Activated CD8-positive, alpha-beta memory T cell treated with anti-CD3 and anti-CD28 coated beads for 48 hours (primary cell): Measurements from ENCODE around the gene CRX.
"Not testable (repeated sequence)": the region's sequence is repeated elsewhere in the genome, so short reads cannot be mapped to it uniquely, and the experiment has no call there.

Experiments used
- DNase-seq, 3 experiments: peaks; one replicate each; pipeline ENCODE4 v3.0.0-alpha.2; 2020; ENCODE audit warnings: low read depth in 2 of 3, low spot score in 2 of 3

Gene CRX

GRCh38 chr19:47821460-47822020 is at the start of gene CRX:
Gene CRX, plus strand, starts transcription at chr19:47821937. Its CDS starts 12,507 bp downstream, at chr19:47834444.
- DNase-seq, result no peak

GRCh38 chr19:47776568-47776967 is 45.2 kb upstream of the CRX start:
- DNase-seq, result no peak

GRCh38 chr19:47777245-47778048 is 44.3 kb upstream of the CRX start:
- DNase-seq, result not testable (repeated sequence)

- peak; percentile 59 to 72 (median 68) for DNase-seq
Measured at GRCh38 chr19:47778049-47778953, 43.4 kb upstream of the CRX start, which contains the start of gene SELENOW. Gene SELENOW, plus strand, starts transcription at chr19:47778703. Its CDS starts 83 bp downstream, at chr19:47778786.

GRCh38 chr19:47778954-47779351 is 42.8 kb upstream of the CRX start:
- no peak for DNase-seq

- no peak for DNase-seq
Measured at GRCh38 chr19:47779524-47780214, 42.1 kb upstream of the CRX start.

- no peak for DNase-seq
Measured at GRCh38 chr19:47780215-47780551, 41.6 kb upstream of the CRX start.

GRCh38 chr19:47781590-47782262 is 40.0 kb upstream of the CRX start:
- no peak for DNase-seq

- no peak for DNase-seq
Measured at GRCh38 chr19:47786566-47786965, 35.2 kb upstream of the CRX start.

GRCh38 chr19:47787307-47787706 is 34.4 kb upstream of the CRX start:
- not testable (repeated sequence) for DNase-seq

GRCh38 chr19:47789811-47790210 is 31.9 kb upstream of the CRX start:
- not testable (repeated sequence) for DNase-seq

- peak; percentile 48 to 97 (median 96) for DNase-seq
Measured at GRCh38 chr19:47790398-47790814, 31.3 kb upstream of the CRX start.

GRCh38 chr19:47792616-47793015 is 29.1 kb upstream of the CRX start:
- DNase-seq, result no peak

GRCh38 chr19:47794526-47794925 is 27.2 kb upstream of the CRX start:
- DNase-seq, result no peak

GRCh38 chr19:47796785-47797184 is 25.0 kb upstream of the CRX start:
- no peak for DNase-seq

GRCh38 chr19:47797996-47798903 is 23.5 kb upstream of the CRX start:
- DNase-seq, result no peak

GRCh38 chr19:47798904-47799266 is 22.9 kb upstream of the CRX start:
- DNase-seq, result no peak

- DNase-seq, result no peak
Measured at GRCh38 chr19:47801270-47801669, 20.5 kb upstream of the CRX start.

- DNase-seq, result no peak
Measured at GRCh38 chr19:47802521-47803043, 19.2 kb upstream of the CRX start.
